Tibial nerve (tissue), 4 donors: ENCODE results near the gene RTBDN. TPM values are rescaled to one million over a fixed set of nuclear protein-coding genes. Genes with fewer than 3 reads are reported as not detected.

Experiments used
- DNase-seq, 2 donors: peaks; one replicate each; pipeline ENCODE4 v3.0.0-alpha.2; 2019; ENCODE audit warnings: low spot score in 2 of 2
- H3K27ac ChIP-seq, 4 donors: fragments of 200-600 bp; sonication (generic) in 3 of 4; one replicate each; pipeline ENCODE4 v1.5.1; 2017 to 2019; ENCODE audit warnings: mild to moderate bottlenecking in 1 of 4
- H3K27me3 ChIP-seq, 2 donors: fragments of 200-600 bp; sonication (generic) in 1 of 2; one replicate each; pipeline versions ENCODE4 v1.5.1 to v1.6.0; 2017 to 2019
- H3K36me3 ChIP-seq, 3 donors: fragments of 200-600 bp; sonication (generic); one replicate each; pipeline ENCODE4 v1.5.1; 2018 to 2019
- H3K4me1 ChIP-seq, 4 donors: fragments of 200-600 bp; sonication (generic) in 3 of 4; one replicate each; pipeline ENCODE4 v1.5.1; 2017 to 2019
- H3K4me3 ChIP-seq, 4 donors: fragments of 200-600 bp; sonication (generic) in 3 of 4; one replicate each; pipeline ENCODE4 v1.5.1; 2017 to 2019; ENCODE audit warnings: mild to moderate bottlenecking in 1 of 4, moderate library complexity in 1 of 4
- H3K9me3 ChIP-seq, 4 donors: fragments of 200-600 bp; sonication (generic) in 3 of 4; one replicate each; pipeline ENCODE4 v1.5.1; 2017 to 2019
- EP300 ChIP-seq, 2 donors: sonication (generic); formaldehyde crosslinking; IDR thresholded peaks; one replicate each; pipeline ENCODE4 v1.6.1; 2017; ENCODE audit warnings: antibody characterized with exemption in 2 of 2, mild to moderate bottlenecking in 1 of 2
- POLR2A ChIP-seq, 2 donors: fragments of 450-650 bp; IDR thresholded peaks; one replicate each; pipeline ENCODE4 v1.6.1; 2017; ENCODE audit warnings: antibody characterized with exemption in 2 of 2, mild to moderate bottlenecking in 2 of 2, moderate library complexity in 2 of 2
- whole genome bisulfite sequencing, 2 donors: methylation state at CpG; one replicate each; pipeline ENCODE4 v1.1.5; 2018; 5-methylcytosine and 5-hydroxymethylcytosine counted together
- total RNA-seq, 4 donors: library from RNA; depleted of rRNA; stranded (reverse); fragments of >200 nt; gene quantifications; one replicate each; pipeline ENCODE4 v1.1.0, GENCODE V29; 2016
- TF ChIP-seq, protein P1 (sequence below), 5 experiments: fragments of 200-600 bp in 3 of 5; fragments of 450-650 bp in 2 of 5; sonication (generic) in 3 of 5; IDR thresholded peaks; one replicate each; pipeline ENCODE4 v1.5.1; 2016 to 2019; ENCODE audit warnings: antibody characterized with exemption in 5 of 5, mild to moderate bottlenecking in 3 of 5, moderate library complexity in 2 of 5

The RTBDN gene
- total RNA-seq, 4 donors from 2014 or later: not detected

DNA sequence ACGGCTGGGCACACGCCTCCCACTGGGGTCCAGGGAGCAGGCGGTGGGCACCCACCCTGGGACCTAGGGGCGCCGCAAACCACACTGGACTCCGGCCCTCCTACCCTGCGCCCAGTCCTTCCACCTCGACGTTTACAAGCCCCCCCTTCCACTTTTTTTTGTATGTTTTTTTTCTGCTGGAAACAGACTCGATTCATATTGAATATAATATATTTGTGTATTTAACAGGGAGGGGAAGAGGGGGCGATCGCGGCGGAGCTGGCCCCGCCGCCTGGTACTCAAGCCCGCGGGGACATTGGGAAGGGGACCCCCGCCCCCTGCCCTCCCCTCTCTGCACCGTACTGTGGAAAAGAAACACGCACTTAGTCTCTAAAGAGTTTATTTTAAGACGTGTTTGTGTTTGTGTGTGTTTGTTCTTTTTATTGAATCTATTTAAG, 41.5 kb downstream of the RTBDN start:
- Histone ChIP-seq H3K4me1 (peaks cover 0 to 52% (median 29%) of the 10 kb centered on the region in 4 donors), H3K4me3 (peak overlapping the region; percentile 61 to 98 (median 79)), H3K9me3 (no peaks in the 10 kb centered on the region), H3K27ac (peak overlapping the region; percentile 99 to 100 (median 99)), H3K27me3 (no peaks in the 10 kb centered on the region), H3K36me3 (peaks cover 0 to 5% (median 0%) of the 10 kb centered on the region in 3 donors)
- no peak for DNase-seq
- WGBS, 2 donors: 0% methylated on average over 22 of the region's 22 CpGs
- TF ChIP-seq EP300 (IDR thresholded peaks at IDR 0.05) (no peak), POLR2A (IDR thresholded peaks at IDR 0.05) (no peak)
- TF ChIP-seq, protein P1, sequence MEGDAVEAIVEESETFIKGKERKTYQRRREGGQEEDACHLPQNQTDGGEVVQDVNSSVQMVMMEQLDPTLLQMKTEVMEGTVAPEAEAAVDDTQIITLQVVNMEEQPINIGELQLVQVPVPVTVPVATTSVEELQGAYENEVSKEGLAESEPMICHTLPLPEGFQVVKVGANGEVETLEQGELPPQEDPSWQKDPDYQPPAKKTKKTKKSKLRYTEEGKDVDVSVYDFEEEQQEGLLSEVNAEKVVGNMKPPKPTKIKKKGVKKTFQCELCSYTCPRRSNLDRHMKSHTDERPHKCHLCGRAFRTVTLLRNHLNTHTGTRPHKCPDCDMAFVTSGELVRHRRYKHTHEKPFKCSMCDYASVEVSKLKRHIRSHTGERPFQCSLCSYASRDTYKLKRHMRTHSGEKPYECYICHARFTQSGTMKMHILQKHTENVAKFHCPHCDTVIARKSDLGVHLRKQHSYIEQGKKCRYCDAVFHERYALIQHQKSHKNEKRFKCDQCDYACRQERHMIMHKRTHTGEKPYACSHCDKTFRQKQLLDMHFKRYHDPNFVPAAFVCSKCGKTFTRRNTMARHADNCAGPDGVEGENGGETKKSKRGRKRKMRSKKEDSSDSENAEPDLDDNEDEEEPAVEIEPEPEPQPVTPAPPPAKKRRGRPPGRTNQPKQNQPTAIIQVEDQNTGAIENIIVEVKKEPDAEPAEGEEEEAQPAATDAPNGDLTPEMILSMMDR (IDR thresholded peaks at IDR 0.05): no peak

DNA sequence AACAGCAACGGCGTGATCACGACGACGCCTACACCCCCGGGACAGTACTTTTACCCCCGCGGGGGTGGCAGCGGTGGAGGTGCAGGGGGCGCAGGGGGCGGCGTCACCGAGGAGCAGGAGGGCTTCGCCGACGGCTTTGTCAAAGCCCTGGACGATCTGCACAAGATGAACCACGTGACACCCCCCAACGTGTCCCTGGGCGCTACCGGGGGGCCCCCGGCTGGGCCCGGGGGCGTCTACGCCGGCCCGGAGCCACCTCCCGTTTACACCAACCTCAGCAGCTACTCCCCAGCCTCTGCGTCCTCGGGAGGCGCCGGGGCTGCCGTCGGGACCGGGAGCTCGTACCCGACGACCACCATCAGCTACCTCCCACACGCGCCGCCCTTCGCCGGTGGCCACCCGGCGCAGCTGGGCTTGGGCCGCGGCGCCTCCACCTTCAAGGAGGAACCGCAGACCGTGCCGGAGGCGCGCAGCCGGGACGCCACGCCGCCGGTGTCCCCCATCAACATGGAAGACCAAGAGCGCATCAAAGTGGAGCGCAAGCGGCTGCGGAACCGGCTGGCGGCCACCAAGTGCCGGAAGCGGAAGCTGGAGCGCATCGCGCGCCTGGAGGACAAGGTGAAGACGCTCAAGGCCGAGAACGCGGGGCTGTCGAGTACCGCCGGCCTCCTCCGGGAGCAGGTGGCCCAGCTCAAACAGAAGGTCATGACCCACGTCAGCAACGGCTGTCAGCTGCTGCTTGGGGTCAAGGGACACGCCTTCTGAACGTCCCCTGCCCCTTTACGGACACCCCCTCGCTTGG, 42.1 kb downstream of the RTBDN start:
- 1% methylated on average over 30 to 70 of the region's 84 CpGs for WGBS, 2 donors
- H3K4me3 ChIP-seq: peak overlapping the region; percentile 61 to 98 (median 79)
- H3K27ac ChIP-seq: peak overlapping the region; percentile 99 to 100 (median 99)
- H3K27me3 ChIP-seq: no peaks in the 10 kb centered on the region
- H3K4me1 ChIP-seq: peaks cover 0 to 58% (median 36%) of the 10 kb centered on the region in 4 donors
- H3K9me3 ChIP-seq: no peaks in the 10 kb centered on the region
- peaks cover 0 to 4% (median 0%) of the 10 kb centered on the region in 3 donors for H3K36me3 ChIP-seq
- DNase-seq: no peak
- TF ChIP-seq, protein P1 (IDR thresholded peaks at IDR 0.05): no peak
- TF ChIP-seq EP300 (IDR thresholded peaks at IDR 0.05) (peak in 1 of 2 donors; percentile 82), POLR2A (IDR thresholded peaks at IDR 0.05) (peak in 1 of 2 donors; percentile 56)

DNA sequence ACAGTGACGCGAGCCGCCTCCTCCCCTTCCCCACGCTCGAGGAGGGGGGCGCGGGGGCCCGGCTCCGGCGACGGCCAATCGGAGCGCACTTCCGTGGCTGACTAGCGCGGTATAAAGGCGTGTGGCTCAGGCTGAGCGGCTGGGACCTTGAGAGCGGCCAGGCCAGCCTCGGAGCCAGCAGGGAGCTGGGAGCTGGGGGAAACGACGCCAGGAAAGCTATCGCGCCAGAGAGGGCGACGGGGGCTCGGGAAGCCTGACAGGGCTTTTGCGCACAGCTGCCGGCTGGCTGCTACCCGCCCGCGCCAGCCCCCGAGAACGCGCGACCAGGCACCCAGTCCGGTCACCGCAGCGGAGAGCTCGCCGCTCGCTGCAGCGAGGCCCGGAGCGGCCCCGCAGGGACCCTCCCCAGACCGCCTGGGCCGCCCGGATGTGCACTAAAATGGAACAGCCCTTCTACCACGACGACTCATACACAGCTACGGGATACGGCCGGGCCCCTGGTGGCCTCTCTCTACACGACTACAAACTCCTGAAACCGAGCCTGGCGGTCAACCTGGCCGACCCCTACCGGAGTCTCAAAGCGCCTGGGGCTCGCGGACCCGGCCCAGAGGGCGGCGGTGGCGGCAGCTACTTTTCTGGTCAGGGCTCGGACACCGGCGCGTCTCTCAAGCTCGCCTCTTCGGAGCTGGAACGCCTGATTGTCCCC, 42.9 kb downstream of the RTBDN start, which contains the start of gene JUNB:
JUNB (plus strand) TSS at position 142 of the 706 bp plus-strand sequence; CDS start at position 428, 286 bp downstream.
- Histone ChIP-seq H3K27me3 (no peaks in the 10 kb centered on the region), H3K4me3 (peak within 1 kb of the TSS; percentile 61 to 98 (median 79)), H3K36me3 (no peaks in the 10 kb centered on the region), H3K9me3 (no peaks in the 10 kb centered on the region), H3K4me1 (peaks cover 0 to 62% (median 43%) of the 10 kb centered on the region in 4 donors), H3K27ac (peak within 1 kb of the TSS; percentile 99 to 100 (median 99))
- 0 to 1% methylated on average over 41 to 49 of the region's 73 CpGs for WGBS, 2 donors
- TF ChIP-seq POLR2A (IDR thresholded peaks at IDR 0.05) (peak; percentile 100), EP300 (IDR thresholded peaks at IDR 0.05) (peak; percentile 99 to 100)
- TF ChIP-seq, protein P1 (IDR thresholded peaks at IDR 0.05): peak in 2 of 5 experiments; percentile 54 to 62
- peak; percentile 96 to 97 for DNase-seq

DNA sequence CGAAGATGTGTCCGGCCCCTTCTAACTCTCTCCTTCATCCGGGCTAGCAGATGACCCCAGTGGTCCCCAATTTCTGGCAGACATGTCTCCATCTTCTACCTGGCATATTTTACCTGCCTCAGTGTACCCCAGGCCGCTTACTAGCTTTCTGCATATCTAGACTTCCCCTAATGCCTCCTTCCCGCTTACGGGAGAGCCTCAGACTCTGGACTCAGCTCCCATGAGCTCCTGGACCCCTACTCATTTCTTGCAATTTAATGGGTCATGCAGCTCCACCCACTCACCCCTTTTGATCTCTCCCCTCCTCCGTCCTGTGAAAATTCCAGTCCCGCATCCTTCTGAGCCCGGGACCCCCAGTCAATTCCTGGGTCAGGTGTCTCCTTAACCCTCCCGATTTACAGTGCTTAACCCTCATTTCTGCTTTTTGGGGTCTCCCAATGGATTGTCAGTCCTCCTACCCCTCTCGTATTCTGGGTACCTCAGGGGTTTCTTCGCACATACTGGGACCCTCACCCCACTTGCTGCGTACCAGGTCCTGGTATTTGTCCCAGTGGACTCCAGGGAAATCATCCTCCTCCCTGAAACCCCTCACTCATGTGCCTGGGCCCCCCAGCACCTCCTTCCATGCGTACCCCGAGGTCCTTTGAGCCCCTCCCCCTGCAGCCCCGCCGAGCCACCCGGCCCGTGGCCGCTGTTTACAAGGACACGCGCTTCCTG, 43.6 kb downstream of the RTBDN start:
- Histone ChIP-seq H3K9me3 (no peaks in the 10 kb centered on the region), H3K36me3 (no peaks in the 10 kb centered on the region), H3K4me3 (peak overlapping the region; percentile 61 to 98 (median 79)), H3K27me3 (no peaks in the 10 kb centered on the region), H3K27ac (peak overlapping the region; percentile 99 to 100 (median 99)), H3K4me1 (peaks cover 0 to 62% (median 44%) of the 10 kb centered on the region in 4 donors)
- DNase-seq: no peak
- 0 to 2% methylated on average over 22 of the region's 22 CpGs for WGBS, 2 donors
- TF ChIP-seq, protein P1 (IDR thresholded peaks at IDR 0.05): no peak
- TF ChIP-seq POLR2A (IDR thresholded peaks at IDR 0.05) (no peak), EP300 (IDR thresholded peaks at IDR 0.05) (no peak)
